ENCODE results near the gene MEIS2.
A peak's percentile ranks its signal among the peaks of the same experiment; 100 is the strongest.

MEIS2 gene

DNA sequence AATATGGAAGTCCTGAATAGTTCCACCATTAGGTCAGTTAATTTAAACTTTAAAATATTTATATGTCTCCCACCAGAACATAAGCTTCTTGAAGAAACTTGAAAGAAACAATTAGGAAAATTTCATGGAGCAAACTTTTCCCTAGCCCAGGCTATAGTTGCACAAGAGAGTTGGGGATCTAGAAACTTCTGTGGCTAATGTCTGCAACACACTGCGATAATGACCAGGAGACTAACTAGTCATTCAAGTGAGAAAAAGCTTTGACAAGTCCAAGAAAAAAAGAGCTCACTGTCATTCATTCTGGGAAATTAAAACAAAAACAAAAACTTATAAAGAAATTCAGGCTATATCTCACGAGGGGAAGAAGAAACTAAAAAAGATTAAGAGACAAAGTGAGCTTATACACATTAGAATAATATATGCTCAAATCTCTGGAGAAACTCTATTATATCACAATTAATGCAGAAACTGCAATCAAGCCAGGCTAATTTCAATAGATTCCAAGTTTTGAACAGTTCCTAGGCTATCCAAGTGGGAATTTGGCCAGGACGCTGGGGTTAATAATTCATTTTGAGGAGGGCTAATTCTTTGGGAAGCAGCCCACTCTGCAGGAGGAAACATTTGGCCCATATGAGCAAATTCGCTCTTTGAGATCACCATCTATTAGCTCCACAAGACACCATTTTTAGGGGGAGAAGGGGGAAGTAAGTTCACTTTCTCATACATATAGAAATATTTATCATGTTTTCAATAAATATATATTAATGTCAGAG, 134.6 kb downstream of the MEIS2 start:
- H3K4me3 ChIP-seq (ENCODE audit: control insufficient read depth, low read depth, low read length) = no peak overlapping the region
- TF ChIP-seq, protein P1, sequence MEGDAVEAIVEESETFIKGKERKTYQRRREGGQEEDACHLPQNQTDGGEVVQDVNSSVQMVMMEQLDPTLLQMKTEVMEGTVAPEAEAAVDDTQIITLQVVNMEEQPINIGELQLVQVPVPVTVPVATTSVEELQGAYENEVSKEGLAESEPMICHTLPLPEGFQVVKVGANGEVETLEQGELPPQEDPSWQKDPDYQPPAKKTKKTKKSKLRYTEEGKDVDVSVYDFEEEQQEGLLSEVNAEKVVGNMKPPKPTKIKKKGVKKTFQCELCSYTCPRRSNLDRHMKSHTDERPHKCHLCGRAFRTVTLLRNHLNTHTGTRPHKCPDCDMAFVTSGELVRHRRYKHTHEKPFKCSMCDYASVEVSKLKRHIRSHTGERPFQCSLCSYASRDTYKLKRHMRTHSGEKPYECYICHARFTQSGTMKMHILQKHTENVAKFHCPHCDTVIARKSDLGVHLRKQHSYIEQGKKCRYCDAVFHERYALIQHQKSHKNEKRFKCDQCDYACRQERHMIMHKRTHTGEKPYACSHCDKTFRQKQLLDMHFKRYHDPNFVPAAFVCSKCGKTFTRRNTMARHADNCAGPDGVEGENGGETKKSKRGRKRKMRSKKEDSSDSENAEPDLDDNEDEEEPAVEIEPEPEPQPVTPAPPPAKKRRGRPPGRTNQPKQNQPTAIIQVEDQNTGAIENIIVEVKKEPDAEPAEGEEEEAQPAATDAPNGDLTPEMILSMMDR (conservative IDR thresholded peaks at IDR 0.05; ENCODE audit: control insufficient read depth, insufficient read depth, low read depth, low read length) = no peak
- DNase-seq (ENCODE audit: low read depth) = peak; percentile 32

DNA sequence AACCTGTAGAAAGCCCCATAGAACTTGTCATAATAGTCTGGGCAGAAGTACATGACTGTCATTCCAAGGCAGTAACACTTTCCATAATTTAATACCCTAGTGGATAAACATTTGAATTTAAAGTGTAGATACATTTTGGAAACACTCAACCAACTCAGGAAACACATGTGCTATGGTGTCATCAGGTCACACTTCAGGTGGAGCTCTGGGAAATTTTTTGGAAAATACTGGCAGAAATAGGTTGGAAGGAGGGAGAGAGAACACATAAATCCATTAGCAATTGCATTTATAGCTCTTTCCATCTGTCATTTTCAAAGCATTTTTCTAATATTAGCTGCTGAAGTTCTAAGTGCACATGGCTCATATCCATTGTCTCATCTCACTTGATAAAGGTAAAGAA, 135.7 kb downstream of the MEIS2 start:
- no peak overlapping the region for H3K4me3 ChIP-seq (ENCODE audit: control insufficient read depth, low read depth, low read length)
- no peak for DNase-seq (ENCODE audit: low read depth)
- TF ChIP-seq, protein P1 (conservative IDR thresholded peaks at IDR 0.05; ENCODE audit: control insufficient read depth, insufficient read depth, low read depth, low read length) = no peak

- no peak overlapping the region for H3K4me3 ChIP-seq (ENCODE audit: control insufficient read depth, low read depth, low read length)
- TF ChIP-seq, protein P1 (conservative IDR thresholded peaks at IDR 0.05; ENCODE audit: control insufficient read depth, insufficient read depth, low read depth, low read length) = no peak
- no peak for DNase-seq (ENCODE audit: low read depth)
Measured at GRCh38 chr15:36961956-36962355, 138.4 kb downstream of the MEIS2 start.

- TF ChIP-seq, protein P1 (conservative IDR thresholded peaks at IDR 0.05; ENCODE audit: control insufficient read depth, insufficient read depth, low read depth, low read length) = no peak
Measured at GRCh38 chr15:36960947-36961227, 139.5 kb downstream of the MEIS2 start.

GRCh38 chr15:36960179-36960946, 140.0 kb downstream of the MEIS2 start:
- H3K4me3 ChIP-seq (ENCODE audit: control insufficient read depth, low read depth, low read length) = no peak overlapping the region
- no peak for DNase-seq (ENCODE audit: low read depth)
- TF ChIP-seq, protein P1 (conservative IDR thresholded peaks at IDR 0.05; ENCODE audit: control insufficient read depth, insufficient read depth, low read depth, low read length) = no peak

More at GRCh38 chr15:36960947-36961227, 139.5 kb downstream of the MEIS2 start:
- no peak for DNase-seq (ENCODE audit: low read depth)
- no peak overlapping the region for H3K4me3 ChIP-seq (ENCODE audit: control insufficient read depth, low read depth, low read length)

DNA sequence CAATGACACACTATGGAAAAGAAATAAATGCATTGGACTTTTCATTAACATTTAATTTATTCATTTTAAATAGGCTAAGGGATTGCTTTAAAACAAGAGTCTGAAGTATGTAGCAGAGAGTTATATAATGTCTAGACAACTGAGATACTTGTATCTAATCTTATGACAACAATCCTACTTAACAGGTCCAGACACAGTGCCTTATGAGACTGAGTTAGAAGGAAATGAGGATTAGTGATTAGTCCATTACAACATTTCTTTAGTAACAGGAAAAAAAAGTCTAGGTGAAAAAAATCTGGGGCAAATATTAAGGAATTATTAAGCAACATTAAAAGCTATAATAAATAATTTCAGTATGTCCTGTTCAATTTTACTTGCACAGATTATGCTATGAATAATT, 140.6 kb downstream of the MEIS2 start:
- no peak for DNase-seq (ENCODE audit: low read depth)
- TF ChIP-seq, protein P1 (conservative IDR thresholded peaks at IDR 0.05; ENCODE audit: control insufficient read depth, insufficient read depth, low read depth, low read length) = no peak
- no peak overlapping the region for H3K4me3 ChIP-seq (ENCODE audit: control insufficient read depth, low read depth, low read length)
